ENCODE results near the gene TRAPPC1. TPM values are rescaled to one million over a fixed set of nuclear protein-coding genes. Genes with fewer than 3 reads are reported as not detected.
A peak's percentile ranks its signal among the peaks of the same experiment; 100 is the strongest.

Gene TRAPPC1
- total RNA-seq, 2 experiments from 2014 or later, result 39.3 to 39.5 TPM

- Histone ChIP-seq H3K27ac (ENCODE audit: low read depth in 1 of 2, low read length in 2 of 2) (peak overlapping the region in 1 of 2 donors; percentile 96), H3K9me3 (ENCODE audit: control insufficient read depth in 1 of 2, insufficient read depth in 1 of 2, low read length in 2 of 2) (no peaks in the 10 kb centered on the region), H3K36me3 (ENCODE audit: insufficient read depth, low read length) (peaks cover 19% of the 10 kb centered on the region), H3K4me1 (ENCODE audit: insufficient read depth, low read length) (peaks cover 72% of the 10 kb centered on the region), H3K27me3 (ENCODE audit: control insufficient read depth in 1 of 2, insufficient read depth in 2 of 2, low read length in 2 of 2) (no peaks in the 10 kb centered on the region), H3K4me3 (ENCODE audit: low read length) (peak overlapping the region; percentile 98)
- peaks cover 6% of the 10 kb centered on the region for H3K4me1 Mint-ChIP-seq (ENCODE audit: low read depth)
- TF ChIP-seq CTCF (IDR thresholded peaks at IDR 0.05), result no peak
- POLR2A ChIA-PET, result interaction anchor here (0.6 to 2.3 kb wide), 6 partner anchors 16 to 273 kb away, joined by 3 to 13 read pairs (median 6); partner anchors contain the start of genes CNTROB, NAA38, TP53 and TRAPPC1
- H3K4me3 Mint-ChIP-seq, result peak overlapping the region; percentile 74
- no peak overlapping the region for H3K27ac Mint-ChIP-seq
- no peaks in the 10 kb centered on the region for H3K9me3 Mint-ChIP-seq
- CTCF ChIA-PET, result interaction anchor here (1.0 kb wide), 1 partner anchor 49 kb away, joined by 3 read pairs; no protein-coding TSS in a partner anchor
- ATAC-seq (ENCODE audit: poor library complexity), result no peak
- DNase-seq, result peak in 13 of 14 experiments; percentile 16 to 68 (median 34)
- intact Hi-C loops (cut with DNase I, micrococcal nuclease), result loop anchor here in 1 of 2 experiments (5.0 kb wide), 1 partner anchor 48 kb away; the partner anchor contains the start of genes CNTROB and TRAPPC1
- H3K27me3 Mint-ChIP-seq, result no peaks in the 10 kb centered on the region
- H3K36me3 Mint-ChIP-seq (ENCODE audit: low read depth), result peaks cover 4% of the 10 kb centered on the region
Observed at GRCh38 chr17:7884581-7885366, 47.0 kb downstream of the TRAPPC1 start.

GRCh38 chr17:7883781-7884386 is 47.9 kb downstream of the TRAPPC1 start:
- H3K4me3 ChIP-seq (ENCODE audit: low read length), result peak overlapping the region; percentile 53
- DNase-seq (peak in 8 of 14 experiments; percentile 17 to 84 (median 34)), ATAC-seq (ENCODE audit: poor library complexity) (peak; percentile 2)
- H3K36me3 Mint-ChIP-seq (ENCODE audit: low read depth), result peaks cover 4% of the 10 kb centered on the region
- intact Hi-C loops (cut with DNase I, micrococcal nuclease), result no loop called here
- no peak for TF ChIP-seq CTCF (IDR thresholded peaks at IDR 0.05)
- CTCF ChIA-PET, result interaction anchor here (0.9 to 1.7 kb wide), 2 partner anchors 26 to 323 kb away, joined by 3 read pairs; partner anchors contain the start of genes CYB5D1 and NAA38
- peak overlapping the region; percentile 89 for H3K4me3 Mint-ChIP-seq
- no peaks in the 10 kb centered on the region for H3K9me3 Mint-ChIP-seq
- no peaks in the 10 kb centered on the region for H3K27me3 Mint-ChIP-seq
- POLR2A ChIA-PET, result interaction anchor here (1.0 to 2.3 kb wide), 5 partner anchors 15 to 197 kb away, joined by 4 to 13 read pairs (median 4); partner anchors contain the start of genes NAA38 and TP53
- peaks cover 21% of the 10 kb centered on the region for H3K36me3 ChIP-seq (ENCODE audit: insufficient read depth, low read length)
- peaks cover 6% of the 10 kb centered on the region for H3K4me1 Mint-ChIP-seq (ENCODE audit: low read depth)
- no peak overlapping the region for H3K27ac Mint-ChIP-seq
- H3K4me1 ChIP-seq (ENCODE audit: insufficient read depth, low read length), result peaks cover 66% of the 10 kb centered on the region
- peak overlapping the region; percentile 33 to 59 for H3K27ac ChIP-seq (ENCODE audit: low read depth in 1 of 2, low read length in 2 of 2)
- H3K27me3 ChIP-seq (ENCODE audit: control insufficient read depth in 1 of 2, insufficient read depth in 2 of 2, low read length in 2 of 2), result no peaks in the 10 kb centered on the region
- no peaks in the 10 kb centered on the region for H3K9me3 ChIP-seq (ENCODE audit: control insufficient read depth in 1 of 2, insufficient read depth in 1 of 2, low read length in 2 of 2)

- DNase-seq, result no peak
- no peak overlapping the region for H3K27ac Mint-ChIP-seq
- Histone ChIP-seq H3K27me3 (ENCODE audit: control insufficient read depth in 1 of 2, insufficient read depth in 2 of 2, low read length in 2 of 2) (no peaks in the 10 kb centered on the region), H3K9me3 (ENCODE audit: control insufficient read depth in 1 of 2, insufficient read depth in 1 of 2, low read length in 2 of 2) (no peaks in the 10 kb centered on the region), H3K4me1 (ENCODE audit: insufficient read depth, low read length) (peaks cover 53% of the 10 kb centered on the region), H3K4me3 (ENCODE audit: low read length) (no peak overlapping the region), H3K36me3 (ENCODE audit: insufficient read depth, low read length) (peaks cover 21% of the 10 kb centered on the region), H3K27ac (ENCODE audit: low read depth in 1 of 2, low read length in 2 of 2) (peak overlapping the region in 1 of 2 donors; percentile 41)
- no peak overlapping the region for H3K4me3 Mint-ChIP-seq
- H3K4me1 Mint-ChIP-seq (ENCODE audit: low read depth), result peaks cover 6% of the 10 kb centered on the region
- peaks cover 4% of the 10 kb centered on the region for H3K36me3 Mint-ChIP-seq (ENCODE audit: low read depth)
- TF ChIP-seq CTCF (IDR thresholded peaks at IDR 0.05), result no peak
- no peaks in the 10 kb centered on the region for H3K27me3 Mint-ChIP-seq
- intact Hi-C loops (cut with DNase I, micrococcal nuclease), result no loop called here
- ATAC-seq (ENCODE audit: poor library complexity), result no peak
- POLR2A ChIA-PET, result interaction anchor here (0.6 to 2.3 kb wide), 6 partner anchors 14 to 196 kb away, joined by 3 to 13 read pairs (median 4); partner anchors contain the start of genes NAA38, RNF227 and TP53
- no peaks in the 10 kb centered on the region for H3K9me3 Mint-ChIP-seq
- CTCF ChIA-PET, result interaction anchor here (0.6 to 1.7 kb wide), 2 partner anchors 21 to 25 kb away, joined by 3 to 5 read pairs; partner anchors contain the start of genes CYB5D1 and NAA38
Observed at GRCh38 chr17:7882629-7883028, 49.1 kb downstream of the TRAPPC1 start.

Measured in CD4-positive, alpha-beta T cell (primary cell).